Measurements from ENCODE around the gene ZDHHC1.

DNA sequence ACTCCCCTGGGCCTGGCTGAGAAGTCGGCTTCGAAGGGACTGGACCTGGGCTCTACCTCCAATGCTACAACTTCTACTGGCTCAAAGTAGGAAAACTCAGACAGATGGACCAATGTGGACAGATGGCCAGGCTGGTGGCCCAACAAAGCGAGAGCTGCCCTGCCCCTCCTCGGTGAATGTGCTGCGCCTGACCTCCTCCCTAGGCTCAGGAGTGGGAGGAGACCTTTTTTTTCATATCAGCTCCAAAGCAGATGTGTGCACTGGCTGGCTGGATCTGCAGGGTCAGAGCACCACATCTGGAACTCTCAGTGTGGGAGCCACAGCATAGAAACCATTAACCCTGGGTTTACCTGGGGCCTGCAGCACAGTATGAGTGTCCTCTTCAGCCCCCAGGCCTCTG, 43.9 kb upstream of the ZDHHC1 start:
- TF ChIP-seq, protein P1, sequence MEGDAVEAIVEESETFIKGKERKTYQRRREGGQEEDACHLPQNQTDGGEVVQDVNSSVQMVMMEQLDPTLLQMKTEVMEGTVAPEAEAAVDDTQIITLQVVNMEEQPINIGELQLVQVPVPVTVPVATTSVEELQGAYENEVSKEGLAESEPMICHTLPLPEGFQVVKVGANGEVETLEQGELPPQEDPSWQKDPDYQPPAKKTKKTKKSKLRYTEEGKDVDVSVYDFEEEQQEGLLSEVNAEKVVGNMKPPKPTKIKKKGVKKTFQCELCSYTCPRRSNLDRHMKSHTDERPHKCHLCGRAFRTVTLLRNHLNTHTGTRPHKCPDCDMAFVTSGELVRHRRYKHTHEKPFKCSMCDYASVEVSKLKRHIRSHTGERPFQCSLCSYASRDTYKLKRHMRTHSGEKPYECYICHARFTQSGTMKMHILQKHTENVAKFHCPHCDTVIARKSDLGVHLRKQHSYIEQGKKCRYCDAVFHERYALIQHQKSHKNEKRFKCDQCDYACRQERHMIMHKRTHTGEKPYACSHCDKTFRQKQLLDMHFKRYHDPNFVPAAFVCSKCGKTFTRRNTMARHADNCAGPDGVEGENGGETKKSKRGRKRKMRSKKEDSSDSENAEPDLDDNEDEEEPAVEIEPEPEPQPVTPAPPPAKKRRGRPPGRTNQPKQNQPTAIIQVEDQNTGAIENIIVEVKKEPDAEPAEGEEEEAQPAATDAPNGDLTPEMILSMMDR (IDR thresholded peaks at IDR 0.05) = no peak
- no peak for TF ChIP-seq POLR2A (IDR thresholded peaks at IDR 0.05)
